Loucy (cell line): Measurements from ENCODE around the gene FAM43B.
"Not testable (repeated sequence)": the region's sequence is repeated elsewhere in the genome, so short reads cannot be mapped to it uniquely, and the experiment has no call there.

Experiments
- H2AFZ ChIP-seq: fragments of 200-600 bp; sonication (generic); 2 replicates; pipeline ENCODE4 v1.6.0; 2016; ENCODE audit warnings: antibody characterized with exemption, mild to moderate bottlenecking, low read length, moderate library complexity
- H3F3A ChIP-seq: fragments of 200-600 bp; 2 replicates; pipeline ENCODE4 v1.6.0; 2016; ENCODE audit warnings: antibody characterized with exemption, low read depth, mild to moderate bottlenecking
- H3K27me3 ChIP-seq: fragments of 200-600 bp; sonication (generic); 2 replicates; pipeline ENCODE4 v1.6.1; 2014; ENCODE audit warnings: low read length, mild to moderate bottlenecking; ENCODE audit not compliant: insufficient read depth, poor library complexity, severe bottlenecking
- H3K36me3 ChIP-seq: fragments of 200-600 bp; sonication (generic); 2 replicates; pipeline ENCODE4 v1.6.1; 2016; ENCODE audit warnings: low read length; ENCODE audit not compliant: insufficient read depth
- H3K4me1 ChIP-seq: fragments of 200-600 bp; sonication (generic); 2 replicates; pipeline ENCODE4 v1.5.1; 2014; ENCODE audit warnings: low read length, mild to moderate bottlenecking; ENCODE audit not compliant: insufficient read depth, poor library complexity, severe bottlenecking
- H3K4me2 ChIP-seq: fragments of 200-600 bp; sonication (generic); 2 replicates; pipeline ENCODE4 v1.6.0; 2014; ENCODE audit warnings: antibody characterized with exemption, low read length, low read depth, mild to moderate bottlenecking; ENCODE audit not compliant: poor library complexity, severe bottlenecking
- H3K4me3 ChIP-seq: fragments of 200-600 bp; sonication (generic); 2 replicates; pipeline ENCODE4 v1.5.1; 2014; ENCODE audit warnings: low read length, mild to moderate bottlenecking, mixed read lengths; ENCODE audit not compliant: poor library complexity, severe bottlenecking
- H3K79me2 ChIP-seq: fragments of 200-600 bp; sonication (generic); 2 replicates; pipeline ENCODE4 v1.6.1; 2014; ENCODE audit warnings: low read length; ENCODE audit not compliant: insufficient read depth
- H3K9ac ChIP-seq: fragments of 200-600 bp; sonication (generic); 2 replicates; pipeline ENCODE4 v1.6.0; 2014; ENCODE audit warnings: mild to moderate bottlenecking, low read depth, low read length, moderate library complexity; ENCODE audit not compliant: poor library complexity, severe bottlenecking
- H3K9me2 ChIP-seq: fragments of 200-600 bp; sonication (generic); replicated peaks from 2 replicates; pipeline ENCODE4 v1.6.1; 2016; ENCODE audit warnings: low read depth, low read length, mixed read lengths
- H3K9me3 ChIP-seq: fragments of 200-600 bp; sonication (generic); 2 replicates; pipeline ENCODE4 v1.6.1; 2014; ENCODE audit warnings: mild to moderate bottlenecking, antibody characterized with exemption, low read length, low read depth; ENCODE audit not compliant: insufficient read depth
- H4K20me1 ChIP-seq: fragments of 200-600 bp; sonication (generic); 2 replicates; pipeline ENCODE4 v1.6.0; 2014; ENCODE audit warnings: antibody characterized with exemption, low read length, mild to moderate bottlenecking; ENCODE audit not compliant: insufficient read depth, poor library complexity, severe bottlenecking
- CTCF ChIP-seq: fragments of 200-600 bp; sonication (generic); conservative IDR thresholded peaks from 2 replicates; pipeline ENCODE4 v1.5.1; 2014; ENCODE audit warnings: mild to moderate bottlenecking, antibody characterized with exemption, low read length
- EZH2phosphoT487 ChIP-seq: fragments of 200-600 bp; IDR thresholded peaks from 2 replicates; pipeline ENCODE4 v1.6.1; 2018; ENCODE audit warnings: antibody characterized with exemption, mild to moderate bottlenecking, moderate library complexity, borderline replicate concordance

Gene FAM43B

DNA sequence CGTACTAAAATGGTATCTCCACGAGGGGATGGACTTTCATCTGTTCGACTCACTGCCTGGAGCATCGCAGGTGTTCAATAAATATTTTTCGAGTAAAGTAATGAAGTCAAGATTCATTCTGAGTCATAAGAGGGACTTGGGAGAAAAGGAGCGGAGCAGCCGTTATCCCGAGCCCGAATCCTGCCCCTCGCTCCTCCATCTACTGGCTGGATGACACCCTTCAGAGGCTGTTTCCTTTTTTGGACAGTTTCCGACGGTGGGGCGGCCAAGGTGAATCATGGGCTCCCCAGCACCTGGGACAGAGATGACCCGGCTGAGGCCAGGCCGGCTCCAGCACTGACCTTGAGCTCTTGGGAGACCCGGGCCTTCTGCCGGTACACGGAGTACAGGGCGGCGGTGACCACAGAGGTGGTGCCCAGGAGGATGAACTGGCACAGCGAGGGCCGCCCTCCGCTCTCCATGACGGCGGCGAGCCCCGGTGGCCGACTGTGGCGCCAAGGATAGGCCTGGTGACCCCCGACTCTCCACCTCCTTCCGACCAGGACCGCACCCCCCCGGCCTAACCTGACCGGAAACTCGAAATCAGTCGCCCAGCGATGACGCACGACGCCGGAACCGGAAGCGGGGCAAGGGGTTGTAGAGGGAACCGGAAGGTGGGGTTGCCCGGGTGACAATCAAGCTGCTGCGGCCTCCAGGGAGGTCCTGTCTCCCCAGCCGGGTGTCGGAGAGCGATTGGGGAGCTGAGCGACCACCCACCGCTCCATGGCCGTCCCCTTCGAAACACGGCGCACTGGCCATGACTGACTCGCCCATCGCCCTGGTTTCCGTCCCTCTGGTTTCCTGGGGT, 44.6 kb upstream of the FAM43B start, which contains the start of gene MUL1:
TSS of gene MUL1 (minus strand) at position 588 of the 847 bp plus-strand sequence. CDS start at position 461, 127 bp downstream.
- H3K9me3 ChIP-seq: no peaks in the 10 kb centered on the region
- H3K4me2 ChIP-seq: peak within 1 kb of the TSS; percentile 84
- peak within 1 kb of the TSS; percentile 96 for H2AFZ ChIP-seq
- peak within 1 kb of the TSS; percentile 94 for H3K4me3 ChIP-seq
- H3K79me2 ChIP-seq: peaks cover 36% of the 10 kb centered on the region
- no peaks in the 10 kb centered on the region for H3F3A ChIP-seq
- no peaks in the 10 kb centered on the region for H3K36me3 ChIP-seq
- H3K4me1 ChIP-seq: peaks cover 30% of the 10 kb centered on the region
- no peaks in the 10 kb centered on the region for H4K20me1 ChIP-seq
- peak within 1 kb of the TSS; percentile 79 for H3K9ac ChIP-seq
- H3K27me3 ChIP-seq: peaks cover 40% of the 10 kb centered on the region
- no peak for TF ChIP-seq EZH2phosphoT487
- TF ChIP-seq CTCF: no peak
- H3K9me2 ChIP-seq: no peaks in the 10 kb centered on the region

GRCh38 chr1:20508411-20508771, 44.0 kb upstream of the FAM43B start:
- Histone ChIP-seq H3F3A (no peaks in the 10 kb centered on the region), H3K9ac (no peak overlapping the region), H4K20me1 (no peaks in the 10 kb centered on the region), H3K27me3 (peaks cover 46% of the 10 kb centered on the region), H3K4me2 (peak overlapping the region; percentile 64), H3K9me2 (no peaks in the 10 kb centered on the region), H3K4me1 (peaks cover 30% of the 10 kb centered on the region), H3K4me3 (peak overlapping the region; percentile 94), H3K36me3 (no peaks in the 10 kb centered on the region), H3K79me2 (peaks cover 36% of the 10 kb centered on the region), H2AFZ (peak overlapping the region; percentile 96), H3K9me3 (no peaks in the 10 kb centered on the region)
- no peak for TF ChIP-seq CTCF

DNA sequence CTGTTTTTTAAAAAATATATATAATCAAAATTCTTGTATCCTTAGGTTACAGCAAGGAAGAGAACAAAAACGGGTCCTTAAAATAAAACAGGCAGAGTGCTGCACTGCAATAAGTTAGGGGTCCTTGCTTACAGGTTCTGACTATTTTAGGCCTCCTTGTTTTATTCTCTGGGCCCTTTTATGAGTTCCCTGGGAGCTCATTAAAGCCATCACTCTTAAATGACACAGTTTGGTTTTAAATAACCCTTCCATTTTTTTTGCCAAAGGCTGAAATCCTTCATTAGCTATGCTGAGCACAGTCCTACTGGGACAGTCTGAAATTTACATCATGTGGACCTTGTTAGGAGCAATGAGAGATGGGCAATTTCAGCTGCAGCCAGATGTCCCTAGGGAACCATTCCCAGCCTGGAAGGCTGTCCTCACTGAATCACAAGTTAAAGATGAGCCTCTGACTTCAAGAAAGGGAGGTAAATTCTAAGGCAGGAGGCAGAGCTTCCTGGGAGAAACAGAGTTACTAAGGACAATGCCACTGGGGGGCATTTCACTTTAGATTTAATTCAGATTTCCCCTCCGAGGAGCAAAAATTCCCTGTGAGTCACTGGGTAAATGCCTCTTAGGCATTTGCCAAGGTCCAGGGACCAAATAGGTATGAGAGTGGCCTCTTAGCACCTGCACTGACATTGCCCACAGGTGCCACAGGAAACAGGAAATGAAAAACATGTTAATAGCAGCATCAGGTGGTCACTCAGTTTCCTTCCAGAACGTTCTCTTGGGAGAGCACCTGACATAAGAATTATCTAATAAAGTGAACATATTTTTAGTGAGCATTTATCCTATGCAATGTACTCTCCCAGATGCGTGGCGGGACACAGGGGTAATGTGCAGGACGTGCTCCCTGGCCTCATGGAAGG, 40.6 kb upstream of the FAM43B start:
- TF ChIP-seq EZH2phosphoT487 (no peak), CTCF (no peak)
- Histone ChIP-seq H4K20me1 (no peaks in the 10 kb centered on the region), H3K4me1 (peaks cover 7% of the 10 kb centered on the region), H3K36me3 (no peaks in the 10 kb centered on the region), H3K4me2 (no peak overlapping the region), H3K27me3 (peaks cover 51% of the 10 kb centered on the region), H3K9me3 (no peaks in the 10 kb centered on the region), H3K9me2 (no peaks in the 10 kb centered on the region), H3K4me3 (no peak overlapping the region), H3F3A (no peaks in the 10 kb centered on the region), H3K9ac (no peak overlapping the region), H2AFZ (no peak overlapping the region), H3K79me2 (peaks cover 10% of the 10 kb centered on the region)

DNA sequence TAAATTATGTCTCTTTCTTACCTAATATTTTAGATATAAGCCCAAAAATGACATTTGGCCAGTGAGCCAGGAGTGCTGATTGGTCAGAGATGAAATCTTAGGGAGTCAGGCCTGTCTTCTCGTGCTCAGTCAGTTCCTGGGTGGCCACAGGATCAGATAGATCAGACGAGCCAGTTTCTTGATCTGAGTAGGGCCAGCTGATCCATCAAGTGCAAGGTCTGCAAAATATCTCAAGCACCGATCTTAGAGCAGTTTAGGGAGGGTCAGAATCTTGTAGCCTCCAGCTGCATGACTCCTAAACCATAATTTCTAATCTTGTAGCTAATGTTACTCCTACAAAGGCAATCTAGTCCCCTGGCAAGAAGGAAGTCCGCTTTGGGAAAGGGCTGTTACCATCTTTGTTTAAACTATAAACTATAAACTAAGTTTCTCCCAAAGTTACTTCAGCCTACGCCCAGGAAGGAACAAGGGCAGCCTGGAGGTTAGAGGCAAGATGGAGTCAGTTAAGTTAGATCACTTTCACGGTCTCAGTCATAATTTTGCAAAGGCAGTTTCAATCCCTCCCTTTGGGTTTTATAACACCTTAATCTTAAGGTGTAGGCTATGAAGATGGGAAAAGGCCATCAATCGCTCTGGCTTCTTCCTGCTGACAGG, 32.6 kb upstream of the FAM43B start:
- H3K79me2 ChIP-seq, H4K20me1 ChIP-seq, H3K4me1 ChIP-seq, H3F3A ChIP-seq, H3K4me3 ChIP-seq, H3K27me3 ChIP-seq, H3K4me2 ChIP-seq, H3K36me3 ChIP-seq, H3K9ac ChIP-seq, H3K9me3 ChIP-seq, H3K9me2 ChIP-seq: not testable (repeated sequence)
- H2AFZ ChIP-seq: peak overlapping the region; percentile 27; the same call in 1 of the 2 replicates
